CD4-positive, alpha-beta T cell (primary cell): ENCODE measurements around the gene ECPAS. TPM values are rescaled to one million over a fixed set of nuclear protein-coding genes. Genes with fewer than 3 reads are reported as not detected.

Source experiments
- ATAC-seq: fragments of 200-7000 bp; cut with Tn5 transposase; one replicate; pipeline ENCODE4 v1.10.0; 2022; ENCODE audit warnings: mild to moderate bottlenecking; ENCODE audit not compliant: poor library complexity
- CTCF ChIA-PET: fragments of 350-600 bp; sonication (Branson Sonifier 250); formaldehyde crosslinking; loops from one replicate; lab custom pipeline; 2021; ENCODE audit warnings: antibody characterized with exemption, inconsistent platforms; lab: Charles Lee
- POLR2A ChIA-PET: fragments of 350-600 bp; sonication (Branson Sonifier 250); formaldehyde crosslinking; loops from one replicate; lab custom pipeline; 2021; ENCODE audit warnings: antibody characterized with exemption, inconsistent platforms; lab: Charles Lee
- DNase-seq, 14 experiments: peaks; one replicate each; pipeline ENCODE4 v3.0.0-alpha.2; 2013 to 2020; ENCODE audit warnings: mixed read lengths in 2 of 14
- H3K27ac ChIP-seq, 2 donors: one replicate each; pipeline versions ENCODE4 v1.5.1 to v1.7.0; 2013; ENCODE audit warnings: low read length in 2 of 2, low read depth in 1 of 2, mild to moderate bottlenecking in 1 of 2
- H3K27me3 ChIP-seq, 2 experiments: 1 replicate in 1 of 2; 2 replicates in 1 of 2; pipeline versions ENCODE4 v1.6.1 to v1.7.0; 2013; ENCODE audit warnings: low read length in 2 of 2, control low read depth in 1 of 2, mild to moderate bottlenecking in 1 of 2, moderate library complexity in 1 of 2; ENCODE audit not compliant: insufficient read depth in 2 of 2, control insufficient read depth in 1 of 2
- H3K36me3 ChIP-seq: one replicate; pipeline ENCODE4 v1.6.1; 2013; ENCODE audit warnings: low read length, control low read depth; ENCODE audit not compliant: insufficient read depth
- H3K4me1 ChIP-seq: one replicate; pipeline ENCODE4 v1.6.1; 2013; ENCODE audit warnings: low read length, control low read depth; ENCODE audit not compliant: insufficient read depth
- H3K4me3 ChIP-seq: one replicate; pipeline ENCODE4 v1.5.1; 2013; ENCODE audit warnings: mild to moderate bottlenecking, low read length, moderate library complexity
- H3K9me3 ChIP-seq, 2 experiments: 1 replicate in 1 of 2; 2 replicates in 1 of 2; pipeline versions ENCODE4 v1.6.1 to v1.7.0; 2013; ENCODE audit warnings: low read length in 2 of 2, mild to moderate bottlenecking in 2 of 2, control low read depth in 1 of 2, moderate library complexity in 1 of 2; ENCODE audit not compliant: control insufficient read depth in 1 of 2, insufficient read depth in 1 of 2
- H3K27ac Mint-ChIP-seq: one replicate; pipeline ENCODE4 v1.8.0; 2020; ENCODE audit warnings: mixed read lengths
- H3K27me3 Mint-ChIP-seq: one replicate; pipeline ENCODE4 v1.8.0; 2021; ENCODE audit warnings: mixed read lengths
- H3K36me3 Mint-ChIP-seq: one replicate; pipeline ENCODE4 v1.8.0; 2021; ENCODE audit warnings: low read depth, mixed read lengths
- H3K4me1 Mint-ChIP-seq: one replicate; pipeline ENCODE4 v1.8.0; 2021; ENCODE audit warnings: low read depth, mixed read lengths
- H3K4me3 Mint-ChIP-seq: one replicate; pipeline ENCODE4 v1.8.0; 2020; ENCODE audit warnings: mild to moderate bottlenecking, mixed read lengths
- H3K9me3 Mint-ChIP-seq: one replicate; pipeline ENCODE4 v1.8.0; 2020; ENCODE audit warnings: mixed read lengths
- CTCF ChIP-seq: fragments of 200-600 bp; IDR thresholded peaks from one replicate; pipeline ENCODE4 v1.8.0; 2022; ENCODE audit warnings: antibody characterized with exemption, mild to moderate bottlenecking
- intact Hi-C, 2 experiments: fragments of 100-400 bp; cut with DNase I in 1 of 2; cut with micrococcal nuclease in 1 of 2; formaldehyde crosslinking; loops; one replicate each; pipeline versions ENCODE4 v1.15.1 to v1.9.0; 2023 to 2025; cut with DNase I, micrococcal nuclease
- total RNA-seq, 174 experiments: library from RNA in 2 of 174; stranded (reverse) in 2 of 174; gene quantifications; one replicate each; pipeline ENCODE4 v1.2.3 and lab custom pipeline; 2021 to 2026

ECPAS gene
- total RNA-seq, 2 experiments from 2014 or later: 36.6 to 37.5 TPM

- POLR2A ChIA-PET: no interaction called here
Observed at GRCh38 chr9:111413996-111414395, 70.2 kb downstream of the ECPAS start.

DNA sequence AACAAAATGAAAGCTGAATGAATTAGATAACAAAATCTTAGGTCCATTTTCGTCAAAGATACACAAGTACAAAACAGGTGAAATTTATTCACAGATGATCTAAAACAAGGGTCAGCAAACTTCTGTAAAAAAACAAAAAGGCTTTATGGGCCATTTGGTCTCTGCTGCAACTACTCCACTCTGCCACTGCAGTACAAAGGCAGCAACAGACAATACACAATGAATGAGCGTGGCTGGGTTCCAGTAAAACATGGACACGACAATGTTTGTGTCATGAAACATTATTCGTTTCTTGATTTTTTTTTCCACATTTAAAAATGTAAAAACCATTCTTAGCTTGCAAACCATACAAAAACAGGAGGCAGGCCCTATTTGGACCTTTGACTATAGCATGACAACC is 71.9 kb downstream of the ECPAS start:
- H3K4me3 Mint-ChIP-seq: no peak overlapping the region
- POLR2A ChIA-PET: no interaction called here
- ATAC-seq: no peak
- no peaks in the 10 kb centered on the region for H3K27me3 ChIP-seq
- CTCF ChIA-PET: no interaction called here
- peaks cover 4% of the 10 kb centered on the region for H3K9me3 Mint-ChIP-seq
- H3K4me1 ChIP-seq: no peaks in the 10 kb centered on the region
- H3K36me3 ChIP-seq: peaks cover 87% of the 10 kb centered on the region
- no peak overlapping the region for H3K4me3 ChIP-seq
- no peaks in the 10 kb centered on the region for H3K9me3 ChIP-seq
- no peak overlapping the region for H3K27ac ChIP-seq
- no peaks in the 10 kb centered on the region for H3K27me3 Mint-ChIP-seq
- TF ChIP-seq CTCF: no peak
- DNase-seq: no peak
- no peak overlapping the region for H3K27ac Mint-ChIP-seq
- H3K4me1 Mint-ChIP-seq: no peaks in the 10 kb centered on the region
- H3K36me3 Mint-ChIP-seq: peaks cover 97% of the 10 kb centered on the region
- intact Hi-C loops: no loop called here

More at GRCh38 chr9:111413996-111414395, 70.2 kb downstream of the ECPAS start:
- CTCF ChIA-PET: no interaction called here
- Histone ChIP-seq H3K27me3 (no peaks in the 10 kb centered on the region), H3K4me3 (no peak overlapping the region), H3K36me3 (peaks cover 81% of the 10 kb centered on the region), H3K4me1 (no peaks in the 10 kb centered on the region), H3K9me3 (no peaks in the 10 kb centered on the region), H3K27ac (no peak overlapping the region)
- DNase-seq: no peak
- Mint-ChIP-seq H3K27ac (no peak overlapping the region), H3K4me3 (no peak overlapping the region), H3K9me3 (no peaks in the 10 kb centered on the region), H3K36me3 (peaks cover 97% of the 10 kb centered on the region), H3K27me3 (no peaks in the 10 kb centered on the region), H3K4me1 (no peaks in the 10 kb centered on the region)
- ATAC-seq: no peak
- TF ChIP-seq CTCF: no peak
- intact Hi-C loops: no loop called here

DNA sequence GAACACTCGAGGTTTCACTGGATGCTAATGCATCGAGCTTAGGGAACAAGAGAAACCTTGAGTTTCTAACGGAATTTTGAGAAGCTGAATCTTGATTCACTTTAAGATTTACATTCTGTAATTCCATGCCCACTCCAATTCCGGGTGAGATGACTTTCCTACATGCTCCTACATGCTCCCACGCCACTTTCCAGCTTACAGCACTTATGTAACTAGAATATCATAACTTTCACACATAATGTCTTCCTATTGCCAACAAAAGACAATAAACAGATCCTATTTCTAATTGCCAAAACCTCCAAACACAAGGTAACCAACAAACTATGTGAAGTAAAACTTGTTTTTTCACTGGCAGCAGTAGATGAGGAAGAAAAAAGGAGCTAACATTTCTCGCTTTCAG is 72.9 kb downstream of the ECPAS start:
- Histone ChIP-seq H3K27me3 (no peaks in the 10 kb centered on the region), H3K4me1 (no peaks in the 10 kb centered on the region), H3K27ac (no peak overlapping the region), H3K36me3 (peaks cover 91% of the 10 kb centered on the region), H3K9me3 (peaks cover 0 to 3% of the 10 kb centered on the region in 2 experiments), H3K4me3 (no peak overlapping the region)
- Mint-ChIP-seq H3K27me3 (no peaks in the 10 kb centered on the region), H3K9me3 (peaks cover 4% of the 10 kb centered on the region), H3K27ac (no peak overlapping the region), H3K4me3 (no peak overlapping the region), H3K4me1 (no peaks in the 10 kb centered on the region), H3K36me3 (peaks cover 97% of the 10 kb centered on the region)
- ATAC-seq: no peak
- intact Hi-C loops: no loop called here
- POLR2A ChIA-PET: no interaction called here
- DNase-seq: no peak
- CTCF ChIA-PET: no interaction called here
- TF ChIP-seq CTCF: no peak
